Renal cortical epithelial cell (primary cell): ENCODE measurements around the gene SUMO2. TPM values are rescaled to one million over a fixed set of nuclear protein-coding genes. Genes with fewer than 3 reads are reported as not detected.
"Not testable (repeated sequence)": the region's sequence is repeated elsewhere in the genome, so short reads cannot be mapped to it uniquely, and the experiment has no call there.

Experiments used
- DNase-seq: peaks from one replicate; pipeline ENCODE4 v3.0.0-alpha.2; 2011; ENCODE audit warnings: low read depth
- total RNA-seq: library from RNA; depleted of rRNA; stranded (reverse); fragments of >200 nt; gene quantifications from 2 replicates; pipeline ENCODE4 v1.2.3, GENCODE V29; 2014

SUMO2 gene
- total RNA-seq, 1 donor from 2014 or later, result 96.6 TPM

- DNase-seq, result no peak
Measured at GRCh38 chr17:75181608-75182318, 996 bp downstream of the SUMO2 start.

- DNase-seq, result no peak
Measured at GRCh38 chr17:75181110-75181509, 1.6 kb downstream of the SUMO2 start.

- DNase-seq, result no peak
Measured at GRCh38 chr17:75178453-75178852, 4.3 kb downstream of the SUMO2 start.

- DNase-seq, result no peak
Measured at GRCh38 chr17:75176625-75177024, 6.1 kb downstream of the SUMO2 start.

GRCh38 chr17:75174996-75175395 lies 7.8 kb downstream of the SUMO2 start:
- DNase-seq, result no peak

- no peak for DNase-seq
Measured at GRCh38 chr17:75173526-75173925, 9.2 kb downstream of the SUMO2 start.

- DNase-seq, result no peak
Measured at GRCh38 chr17:75168998-75169397, 13.8 kb downstream of the SUMO2 start.

GRCh38 chr17:75164606-75165005 lies 18.2 kb downstream of the SUMO2 start:
- DNase-seq, result not testable (repeated sequence)

- no peak for DNase-seq
Measured at GRCh38 chr17:75163074-75163473, 19.7 kb downstream of the SUMO2 start.

- DNase-seq, result no peak
Measured at GRCh38 chr17:75160211-75160610, 22.5 kb downstream of the SUMO2 start.

GRCh38 chr17:75159196-75160031 lies 23.3 kb downstream of the SUMO2 start:
- peak; percentile 33 for DNase-seq

GRCh38 chr17:75158480-75158879 lies 24.3 kb downstream of the SUMO2 start:
- DNase-seq, result not testable (repeated sequence)

- DNase-seq, result peak; percentile 55
Measured at GRCh38 chr17:75155191-75155601, 27.6 kb downstream of the SUMO2 start.

GRCh38 chr17:75154195-75155106 lies 28.3 kb downstream of the SUMO2 start, which contains the start of gene JPT1:
TSS of gene JPT1 (minus strand) at chr17:75154512. CDS start at chr17:75154397, 115 bp downstream.
- peak; percentile 98 for DNase-seq

GRCh38 chr17:75153780-75154194 lies 29.0 kb downstream of the SUMO2 start:
- no peak for DNase-seq

- no peak for DNase-seq
Measured at GRCh38 chr17:75152922-75153779, 29.6 kb downstream of the SUMO2 start.

GRCh38 chr17:75152523-75152921 lies 30.2 kb downstream of the SUMO2 start:
- no peak for DNase-seq

- no peak for DNase-seq
Measured at GRCh38 chr17:75151930-75152329, 30.8 kb downstream of the SUMO2 start.

- peak; percentile 77 for DNase-seq
Measured at GRCh38 chr17:75147878-75148546, 34.7 kb downstream of the SUMO2 start.

- no peak for DNase-seq
Measured at GRCh38 chr17:75146592-75146991, 36.2 kb downstream of the SUMO2 start.
